RPMI7951 (cell line): ENCODE measurements around the gene STXBP1. TPM values are rescaled to one million over a fixed set of nuclear protein-coding genes. Genes with fewer than 3 reads are reported as not detected.
"Not testable (repeated sequence)": the region's sequence is repeated elsewhere in the genome, so short reads cannot be mapped to it uniquely, and the experiment has no call there.

Experiments used
- DNase-seq: peaks from one replicate; pipeline ENCODE4 v3.0.0-alpha.2; 2012; ENCODE audit warnings: low read depth
- total RNA-seq: library from RNA; depleted of rRNA; stranded (reverse); fragments of >200 nt; shearing (Covaris generic); gene quantifications from 2 replicates; pipeline ENCODE4 v1.2.3, GENCODE V29; 2014

Gene STXBP1
- total RNA-seq, 1 experiment from 2014 or later = 12.4 TPM

GRCh38 chr9:127577194-127577593 lies 34.9 kb upstream of the STXBP1 start:
- DNase-seq = not testable (repeated sequence)

GRCh38 chr9:127578627-127578951 lies 33.5 kb upstream of the STXBP1 start:
- DNase-seq = no peak

GRCh38 chr9:127578952-127579853 lies 32.9 kb upstream of the STXBP1 start:
- DNase-seq = peak; percentile 98

- DNase-seq = no peak
Measured at GRCh38 chr9:127580366-127580765, 31.7 kb upstream of the STXBP1 start.

DNA sequence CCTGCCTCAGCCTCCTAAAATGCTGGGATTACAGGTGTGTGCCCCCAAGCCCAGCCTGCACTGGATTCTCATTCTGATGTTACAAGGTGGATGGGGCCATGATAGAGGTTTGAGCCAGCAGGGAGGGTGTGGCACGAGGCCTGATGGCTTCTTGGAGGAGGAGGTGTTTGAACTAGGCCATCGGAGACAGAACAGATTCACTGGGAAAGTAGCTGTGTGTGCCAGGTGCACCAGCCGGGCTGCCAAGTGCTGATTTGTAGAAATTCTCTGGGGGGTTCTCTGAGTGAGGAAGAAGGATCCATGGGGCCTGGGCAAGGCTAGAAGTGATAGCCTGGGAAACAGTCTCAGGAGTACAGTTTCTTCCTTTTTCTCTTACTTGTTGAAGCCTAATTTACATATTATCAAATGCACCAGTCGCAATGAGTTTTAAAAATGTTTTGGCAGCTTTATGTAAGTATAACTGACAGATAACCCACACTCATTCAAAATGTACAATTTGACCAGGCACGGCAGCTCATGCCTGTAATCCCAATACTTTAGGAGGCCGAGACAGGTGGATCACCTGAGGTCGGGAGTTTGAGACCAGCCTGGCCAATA lies 31.1 kb upstream of the STXBP1 start:
- DNase-seq = no peak

DNA sequence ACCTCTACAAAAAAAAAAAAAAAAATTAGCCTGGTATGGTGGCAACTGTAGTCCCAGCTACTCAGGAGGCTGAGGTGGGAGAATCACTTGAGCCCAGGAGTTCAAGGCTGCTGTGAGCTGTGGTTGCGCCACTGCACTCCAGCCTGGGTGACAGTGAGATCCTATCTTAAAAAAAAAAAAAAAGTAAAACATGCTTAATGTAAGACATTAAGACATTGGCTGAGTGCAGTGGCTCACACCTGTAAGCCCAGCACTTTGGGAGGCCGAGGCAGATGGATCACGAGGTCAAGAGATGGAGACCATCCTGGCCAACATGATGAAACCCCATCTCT lies 27.6 kb upstream of the STXBP1 start:
- DNase-seq = not testable (repeated sequence)

DNA sequence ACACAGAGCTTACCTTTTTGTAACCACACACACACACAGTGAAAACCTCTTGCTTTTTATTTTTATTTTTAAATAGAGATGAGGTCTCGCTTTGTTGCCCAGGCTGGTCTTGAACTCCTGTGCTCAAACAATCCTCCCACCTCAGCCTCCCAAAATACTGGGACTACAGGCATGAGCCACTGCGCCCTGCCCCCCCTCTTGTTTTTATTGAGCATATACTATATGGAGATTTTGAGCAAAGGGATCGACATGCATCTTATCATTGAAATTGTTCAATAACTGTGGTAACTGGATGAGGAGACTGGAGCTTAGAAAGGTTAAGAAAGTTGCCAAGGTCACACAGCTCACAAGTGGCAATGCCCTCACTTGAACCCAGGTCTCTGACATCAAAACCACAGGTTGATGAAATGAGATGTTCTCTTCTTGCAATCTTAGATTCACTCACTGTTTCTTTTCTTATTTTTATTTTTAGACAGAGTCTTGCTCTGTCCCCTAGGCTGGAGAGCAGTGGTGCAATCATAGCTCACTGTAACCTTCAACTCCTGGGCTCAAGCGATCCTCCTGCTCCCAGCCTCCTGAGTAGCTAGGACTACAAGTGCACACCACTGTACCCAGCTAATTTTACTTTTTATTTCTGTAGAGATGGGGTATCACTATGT lies 26.8 kb upstream of the STXBP1 start:
- DNase-seq = no peak

GRCh38 chr9:127586096-127586495 lies 26.0 kb upstream of the STXBP1 start:
- no peak for DNase-seq

- DNase-seq = peak; percentile 75
Measured at GRCh38 chr9:127586537-127586936, 25.5 kb upstream of the STXBP1 start.

DNA sequence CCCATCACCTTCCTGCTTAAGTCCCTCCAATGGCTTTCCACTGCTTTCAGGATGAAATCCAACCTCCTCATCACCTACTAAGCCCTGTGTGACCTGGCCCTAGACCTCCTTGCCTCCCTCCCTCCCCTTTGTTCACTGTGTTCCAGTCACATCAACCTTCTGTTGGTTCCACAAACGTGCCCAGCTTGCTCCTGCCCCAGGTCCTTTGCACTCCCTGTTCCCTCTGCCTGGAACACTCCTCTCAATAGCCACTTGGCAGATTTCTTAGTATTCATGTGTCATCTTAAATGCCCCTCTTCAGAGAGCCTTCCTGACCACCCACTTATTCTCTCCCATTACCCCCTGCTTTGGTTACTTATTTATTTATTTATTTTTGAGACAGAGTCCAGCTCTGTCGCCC lies 24.1 kb upstream of the STXBP1 start:
- DNase-seq = no peak

DNA sequence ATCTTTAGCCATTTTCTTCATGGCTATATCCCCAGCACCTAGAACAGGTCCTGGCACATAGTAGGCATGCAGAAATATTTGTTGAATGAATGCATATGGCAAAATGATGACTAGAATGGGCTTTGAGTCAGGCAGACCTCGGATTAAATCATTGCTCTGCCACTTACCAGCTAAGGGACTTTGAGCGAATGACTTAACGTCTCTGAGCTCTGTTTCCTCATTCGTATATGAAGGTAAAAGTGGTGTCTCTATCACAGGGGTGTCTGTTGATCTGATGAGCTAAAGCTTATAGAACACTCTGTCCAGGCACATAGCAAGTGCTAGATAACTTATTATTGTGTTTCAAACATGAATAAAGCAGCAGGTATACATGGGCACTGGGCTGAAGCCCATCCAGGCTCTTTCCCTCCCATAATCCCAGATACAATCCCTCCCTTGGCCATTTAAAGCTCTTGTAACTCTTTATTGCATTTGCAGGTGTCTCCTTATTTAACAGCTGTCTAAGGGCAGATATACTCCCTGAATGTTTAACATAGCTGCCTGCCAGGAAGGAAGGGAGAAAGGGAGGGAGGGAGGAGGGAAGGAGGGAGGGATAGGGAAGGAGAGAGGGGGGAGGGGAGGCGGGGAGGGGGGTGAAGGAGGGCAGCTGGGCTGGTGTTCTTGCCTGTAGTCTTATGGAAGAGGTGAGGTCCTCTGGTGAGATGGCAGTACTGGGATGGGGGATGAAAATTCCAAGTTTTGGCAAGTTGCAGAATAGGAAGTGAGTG lies 23.2 kb upstream of the STXBP1 start:
- DNase-seq = no peak

DNA sequence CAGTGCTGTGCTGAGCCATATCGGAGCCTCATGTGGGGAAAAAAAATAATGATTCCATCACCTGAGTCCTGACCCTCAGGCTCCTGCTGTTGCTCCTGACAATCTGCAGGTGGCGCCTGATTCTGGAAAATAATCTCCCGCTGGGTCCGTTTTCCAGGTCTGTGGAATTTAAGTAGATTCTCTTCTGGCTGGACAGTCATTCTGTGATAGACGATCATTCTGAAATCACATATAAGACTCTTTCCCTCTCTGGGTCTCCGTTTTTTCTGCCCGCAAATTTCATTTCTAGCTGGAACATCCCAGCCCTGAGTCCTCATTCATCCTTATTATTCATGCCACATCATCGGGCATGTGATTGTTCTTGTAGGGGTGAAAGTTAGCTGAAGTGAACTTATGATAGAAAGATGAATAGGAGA lies 22.1 kb upstream of the STXBP1 start:
- DNase-seq = peak; percentile 71

GRCh38 chr9:127595611-127596010 lies 16.5 kb upstream of the STXBP1 start:
- DNase-seq = no peak

DNA sequence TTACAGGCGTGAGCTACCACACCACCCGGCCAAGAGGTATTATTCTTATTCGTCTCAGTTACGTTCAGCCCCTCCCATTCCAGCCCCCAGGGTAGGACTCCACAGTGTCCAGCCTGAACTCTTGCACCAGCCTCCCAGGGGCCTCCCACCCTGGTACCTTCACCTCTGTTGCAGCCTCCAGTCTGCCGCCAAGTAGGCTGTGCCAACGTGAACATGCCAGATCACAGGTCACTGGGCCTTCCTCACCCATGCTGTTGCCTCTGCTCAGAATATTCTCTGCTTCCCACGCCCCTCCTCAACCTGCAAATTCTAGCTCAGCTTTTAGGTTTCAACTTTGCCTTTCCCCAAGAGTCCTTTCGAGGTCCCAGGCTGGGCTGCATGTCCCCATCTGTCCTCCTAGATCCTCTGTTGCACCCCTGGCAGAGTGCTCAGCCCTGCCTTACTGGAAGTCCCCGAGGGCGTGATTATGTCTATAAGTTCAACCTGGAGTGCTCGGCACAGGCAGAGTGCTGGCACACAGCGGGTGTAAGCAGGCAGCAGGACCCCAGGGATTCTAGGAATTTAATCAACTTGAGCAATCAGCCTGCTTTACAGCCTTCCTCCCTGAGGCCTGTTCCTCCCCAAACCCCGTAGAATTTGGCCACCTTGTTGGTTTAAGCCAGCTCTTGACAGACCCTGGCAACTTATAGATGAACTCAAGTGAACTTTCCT lies 13.1 kb upstream of the STXBP1 start:
- no peak for DNase-seq

- no peak for DNase-seq
Measured at GRCh38 chr9:127599550-127599891, 12.6 kb upstream of the STXBP1 start.

DNA sequence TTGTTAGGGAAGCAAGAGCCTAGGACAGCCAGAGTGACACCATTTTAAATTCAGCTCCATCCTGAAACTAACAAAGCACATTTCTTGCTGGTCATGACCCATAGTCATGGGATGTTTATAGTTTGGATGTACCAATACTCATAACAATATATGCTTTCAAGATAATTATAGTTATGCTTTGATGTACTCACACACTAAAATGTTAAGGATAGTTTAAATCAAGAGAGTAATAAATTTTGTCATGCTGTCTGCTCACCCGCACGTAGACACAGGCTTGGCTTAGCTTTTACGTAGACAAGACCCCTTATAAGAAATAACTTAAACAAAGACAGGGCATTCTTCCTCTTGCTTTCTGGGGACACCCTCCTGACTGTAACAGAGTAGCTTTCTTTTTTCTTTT lies 8.9 kb upstream of the STXBP1 start:
- no peak for DNase-seq

GRCh38 chr9:127606043-127606442 lies 6.0 kb upstream of the STXBP1 start:
- DNase-seq = no peak

DNA sequence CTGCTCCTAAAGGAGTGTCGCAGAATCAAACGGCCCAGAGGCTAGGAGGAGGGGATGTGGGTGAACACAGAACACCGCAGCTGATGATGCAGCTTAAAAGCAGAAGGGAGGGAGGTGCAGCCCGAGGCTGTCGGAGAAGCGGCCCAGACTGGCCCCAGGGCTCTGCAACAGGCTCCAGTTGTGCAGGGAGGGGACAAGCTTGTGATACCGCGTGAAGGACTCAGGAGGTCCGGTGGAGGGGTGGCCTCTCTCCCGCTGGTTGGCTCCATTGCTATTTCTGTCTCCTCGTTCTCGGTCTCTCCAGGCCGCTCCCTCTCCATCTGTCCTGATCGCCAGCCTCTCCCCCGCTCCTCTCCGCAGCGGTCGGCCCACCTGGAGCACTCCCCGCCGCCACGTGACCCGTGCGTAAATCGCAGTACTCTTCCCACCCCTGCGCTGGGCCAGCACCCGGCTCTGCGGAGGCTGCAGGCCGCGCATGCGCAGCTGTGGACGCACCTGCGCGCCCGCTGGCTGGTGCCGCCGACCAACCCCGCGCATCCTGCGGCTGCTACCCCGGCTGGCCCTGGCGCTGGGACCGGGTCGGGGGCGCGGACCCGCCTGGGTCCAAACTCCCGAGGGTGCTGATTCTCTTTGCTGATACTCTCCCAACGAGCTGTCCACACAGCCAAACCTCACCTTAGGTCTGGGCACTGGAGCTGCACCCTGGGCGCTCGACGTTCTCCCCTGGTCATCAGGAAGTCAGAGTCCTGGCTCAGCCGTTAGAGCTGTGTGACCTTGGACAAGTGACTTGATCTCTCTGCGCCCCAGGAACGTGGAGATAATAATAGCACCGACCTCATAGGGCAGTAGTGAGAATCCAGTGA lies 3.7 kb upstream of the STXBP1 start:
- DNase-seq = peak; percentile 44

- no peak for DNase-seq
Measured at GRCh38 chr9:127611603-127611898, 526 bp upstream of the STXBP1 start.

GRCh38 chr9:127612939-127613582 lies 984 bp downstream of the STXBP1 start:
- DNase-seq = peak; percentile 79

DNA sequence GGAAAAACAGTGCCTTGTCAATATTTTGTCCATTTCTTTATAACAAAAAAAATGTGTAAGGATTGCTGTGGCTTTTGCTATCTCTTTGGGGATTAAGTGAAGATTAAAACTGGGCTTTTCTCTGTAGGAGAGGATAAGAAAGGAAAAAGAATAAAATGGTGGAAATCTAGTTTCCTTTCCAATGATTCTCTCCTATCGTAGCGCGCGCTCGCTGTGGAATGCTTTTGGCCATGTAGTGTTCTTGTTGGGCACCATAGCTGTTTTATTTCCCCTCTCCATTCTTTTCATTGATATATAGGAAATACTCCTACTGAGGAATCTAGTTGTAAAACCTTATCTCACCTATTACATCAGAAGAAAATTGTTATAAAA lies 1.5 kb downstream of the STXBP1 start:
- DNase-seq = no peak
